GM12878 (cell line): Measurements from ENCODE around the gene FBRSL1. TPM values are rescaled to one million over a fixed set of nuclear protein-coding genes. Genes with fewer than 3 reads are reported as not detected.

Experiments used
- ATAC-seq: fragments of 200-7000 bp; cut with Tn5 transposase; 3 replicates; pipeline ENCODE4 v1.9.1; 2020; ENCODE audit warnings: mild to moderate bottlenecking, moderate library complexity
- BruUV-seq: library from RNA; stranded (reverse); fragments of 400-500 nt; replicated peaks from 2 replicates; lab custom pipeline; 2021; lab: Mats Ljungman, UMichigan
- CTCF ChIA-PET: fragments of 300-600 bp; sonication (Branson Sonifier 250); formaldehyde crosslinking; extraction: SDS; loops from one replicate; lab custom pipeline; 2021; ENCODE audit warnings: inconsistent platforms; lab: Yijun Ruan, JAX
- POLR2A ChIA-PET: fragments of 350-600 bp; formaldehyde crosslinking; extraction: SDS; loops from one replicate; lab custom pipeline; 2021; ENCODE audit warnings: inconsistent platforms; lab: Charles Lee
- RAD21 ChIA-PET: fragments of 300-600 bp; sonication (Branson Sonifier 250); formaldehyde crosslinking; loops from one replicate; lab custom pipeline; 2023; ENCODE audit warnings: antibody characterized with exemption; ENCODE audit not compliant: unreplicated experiment; lab: Charles Lee
- SMC1A ChIA-PET: fragments of 300-600 bp; sonication (Branson Sonifier 250); formaldehyde crosslinking; loops from one replicate; lab custom pipeline; 2023; ENCODE audit not compliant: unreplicated experiment, uncharacterized antibody; lab: Charles Lee
- DNase-seq: peaks from one replicate; pipeline ENCODE4 v3.0.0-alpha.2; 2011; ENCODE audit warnings: low read depth, low spot score
- FAIRE-seq: peaks from 3 replicates; lab custom pipeline; 2011; peaks lifted over from hg19 to GRCh38; lab: Jason Lieb, UNC
- H2AFZ ChIP-seq: 2 replicates; pipeline ENCODE4 v1.6.0; 2011; ENCODE audit warnings: low read depth, low read length, control low read depth; ENCODE audit not compliant: control insufficient read depth
- H3K27ac ChIP-seq: 2 replicates; pipeline ENCODE4 v1.5.1; 2011; ENCODE audit warnings: control low read depth; ENCODE audit not compliant: control insufficient read depth, insufficient read depth
- H3K27me3 ChIP-seq, 2 experiments: replicated peaks in 1 of 2; 2 replicates each; pipeline versions ENCODE4 v1.6.0 to v1.6.1; 2011; ENCODE audit warnings: low read length in 1 of 2; ENCODE audit not compliant: control insufficient read depth in 2 of 2, insufficient read depth in 2 of 2
- H3K36me3 ChIP-seq, 2 experiments: 2 replicates each; pipeline ENCODE4 v1.5.1; 2011; ENCODE audit warnings: low read length in 1 of 2; ENCODE audit not compliant: control insufficient read depth in 2 of 2, insufficient read depth in 2 of 2
- H3K4me1 ChIP-seq: 2 replicates; pipeline ENCODE4 v1.6.1; 2011; ENCODE audit warnings: mild to moderate bottlenecking, low read length, moderate library complexity, mixed read lengths; ENCODE audit not compliant: control insufficient read depth, insufficient read depth
- H3K4me2 ChIP-seq: 2 replicates; pipeline ENCODE4 v1.6.0; 2011; ENCODE audit warnings: control low read depth; ENCODE audit not compliant: control insufficient read depth, insufficient read depth
- H3K4me3 ChIP-seq: fragments of 200-600 bp; sonication (generic); 2 replicates; pipeline ENCODE4 v1.5.1; 2016
- H3K79me2 ChIP-seq: 2 replicates; pipeline ENCODE4 v1.6.0; 2011; ENCODE audit warnings: low read length; ENCODE audit not compliant: control insufficient read depth, insufficient read depth
- H3K9ac ChIP-seq: 2 replicates; pipeline ENCODE4 v1.8.0; 2011; ENCODE audit warnings: low read length, control low read depth, mixed read lengths; ENCODE audit not compliant: control insufficient read depth, insufficient read depth
- H3K9me3 ChIP-seq: replicated peaks from 3 replicates; pipeline ENCODE4 v1.5.1; 2011; ENCODE audit warnings: mild to moderate bottlenecking, low read length; ENCODE audit not compliant: control insufficient read depth, insufficient read depth
- H4K20me1 ChIP-seq: 2 replicates; pipeline ENCODE4 v1.6.0; 2011; ENCODE audit not compliant: control insufficient read depth, insufficient read depth
- EED ChIP-seq: sonication (generic); IDR thresholded peaks from 2 replicates; pipeline ENCODE4 v1.6.1; 2016; ENCODE audit warnings: antibody characterized with exemption, low read depth
- ETV6 ChIP-seq, 2 experiments: fragments of 450-650 bp in 1 of 2; IDR thresholded peaks in 1 of 2; conservative IDR thresholded peaks in 1 of 2; 2 replicates each; pipeline ENCODE4 v1.6.1; 2014; ENCODE audit warnings: antibody characterized with exemption in 1 of 2, borderline replicate concordance in 1 of 2, low read depth in 1 of 2, mild to moderate bottlenecking in 1 of 2, moderate library complexity in 1 of 2
- HDAC6 ChIP-seq: fragments of 200-600 bp; sonication (generic); IDR thresholded peaks from one replicate; pipeline ENCODE4 v1.8.0; 2017; ENCODE audit warnings: antibody characterized with exemption; ENCODE audit not compliant: unreplicated experiment
- NBN ChIP-seq: fragments of 450-650 bp; IDR thresholded peaks from 2 replicates; pipeline ENCODE4 v1.6.1; 2016
- NFXL1 ChIP-seq: fragments of 450-650 bp; IDR thresholded peaks from 2 replicates; pipeline ENCODE4 v1.6.1; 2017; ENCODE audit warnings: antibody characterized with exemption, mild to moderate bottlenecking, borderline replicate concordance
- PKNOX1 ChIP-seq: fragments of 450-650 bp; IDR thresholded peaks from 2 replicates; pipeline ENCODE4 v1.6.1; 2016; ENCODE audit warnings: mild to moderate bottlenecking
- POLR2AphosphoS5 ChIP-seq: IDR thresholded peaks from 2 replicates; pipeline ENCODE4 v1.6.1; 2011; ENCODE audit warnings: mild to moderate bottlenecking, low read length, inconsistent platforms
- SREBF1 ChIP-seq: IDR thresholded peaks from 2 replicates; pipeline ENCODE4 v1.6.1; 2012; ENCODE audit warnings: mild to moderate bottlenecking, low read length
- TBL1XR1 ChIP-seq: IDR thresholded peaks from 2 replicates; pipeline ENCODE4 v1.6.1; 2012; ENCODE audit warnings: low read depth, low read length, improper control_type of control experiment
- YY1 ChIP-seq: IDR thresholded peaks from 2 replicates; pipeline ENCODE4 v1.6.1; 2011; ENCODE audit warnings: low read depth, mild to moderate bottlenecking, low read length
- ZNF24 ChIP-seq: fragments of 450-650 bp; IDR thresholded peaks from 2 replicates; pipeline ENCODE4 v1.6.1; 2017; ENCODE audit warnings: antibody characterized with exemption, mild to moderate bottlenecking
- WGBS: methylation state at CpG from one replicate; pipeline ENCODE4 v1.1.6; 2016; ENCODE audit warnings: low lambda C conversion rate; ENCODE audit not compliant: insufficient replicate concordance, insufficient coverage; ENCODE audit errors: missing lambda C conversion rate; 5-methylcytosine and 5-hydroxymethylcytosine counted together
- in situ Hi-C: fragments of 300-500 bp; cut with MboI; formaldehyde crosslinking; loops from 9 replicates; pipeline ENCODE4 v1.14.3; 2018; ENCODE audit warnings: mixed read lengths
- intact Hi-C: fragments of 100-400 bp; cut with micrococcal nuclease; formaldehyde crosslinking; loops from one replicate; pipeline ENCODE4 v1.14.2; 2022; ENCODE audit not compliant: unreplicated experiment
- polyA plus RNA-seq, 11 experiments: library from polyadenylated mRNA; depleted of rRNA in 4 of 11; unstranded in 6 of 11; stranded (reverse) in 5 of 11; fragments of >200 nt; fragmentation: Nextera tagmentation in 4 of 11; fragmentation: Illumina TruSeq in 1 of 11; extraction: Ambion mirVana in 4 of 11; extraction: Trizol in 1 of 11; gene quantifications; 1 replicate in 1 of 11; 2 replicates in 10 of 11; pipeline versions ENCODE4 v1.2.1 to v1.2.3, GENCODE V29; 2011 to 2016; ENCODE audit warnings: inconsistent platforms in 2 of 11, missing spikeins in 2 of 11, low read depth in 1 of 11
- total RNA-seq, 4 experiments: library from RNA; depleted of rRNA in 3 of 4; stranded (reverse); fragments of >200 nt in 3 of 4; fragmentation: Illumina TruSeq in 1 of 4; extraction: Trizol in 1 of 4; gene quantifications; 2 replicates each; pipeline versions ENCODE4 v1.2.1 to v1.2.3, GENCODE V29; 2013 to 2021

FBRSL1 gene
- total and polyA plus RNA-seq, 10 of the 15 experiments (the other 5 are each of a cell fraction or from before 2014, with no cell fraction given) = 0.19 to 55.1 (median 4.1) TPM

DNA sequence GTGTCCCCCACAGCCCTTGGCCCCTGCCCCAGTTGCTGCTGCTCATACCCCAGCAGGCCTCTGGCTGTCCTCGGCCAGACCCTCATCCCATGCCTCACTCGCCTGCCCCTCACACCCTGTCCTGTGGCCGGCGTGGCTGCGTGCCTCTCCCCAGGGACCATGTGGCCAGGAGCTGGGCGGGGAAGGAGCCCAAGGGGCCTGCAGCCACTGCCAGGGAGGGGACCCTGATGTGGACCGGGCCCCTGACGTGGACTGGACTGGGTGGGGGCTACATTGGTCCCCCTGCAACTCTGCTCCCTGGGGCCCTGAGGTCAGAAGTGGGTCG is 10.9 kb downstream of the FBRSL1 start:
- no peak overlapping the region for H3K27ac ChIP-seq
- no peaks in the 10 kb centered on the region for H3K4me1 ChIP-seq
- TF ChIP-seq EED = no peak
- TF ChIP-seq NBN = no peak
- H3K9ac ChIP-seq = no peak overlapping the region
- intact Hi-C loops = no loop called here
- no peak for FAIRE-seq
- H3K36me3 ChIP-seq = no peaks in the 10 kb centered on the region; a peak in 1 of 4 replicates
- WGBS = 79% methylated on average over 8 of the region's 9 CpGs
- H3K9me3 ChIP-seq = no peaks in the 10 kb centered on the region
- no peaks in the 10 kb centered on the region for H3K27me3 ChIP-seq
- ChIA-PET POLR2A (no interaction called here), RAD21 (no interaction called here), CTCF (no interaction called here), SMC1A (no interaction called here)
- DNase-seq = no peak
- H4K20me1 ChIP-seq = no peaks in the 10 kb centered on the region; the same call in 1 of the 2 replicates
- no peak overlapping the region for H3K4me2 ChIP-seq
- BruUV-seq = no TSS peak
- in situ Hi-C loops = no loop called here
- no peak for ATAC-seq
- no peak overlapping the region for H2AFZ ChIP-seq
- H3K79me2 ChIP-seq = peaks cover 20% of the 10 kb centered on the region
- no peak overlapping the region for H3K4me3 ChIP-seq

DNA sequence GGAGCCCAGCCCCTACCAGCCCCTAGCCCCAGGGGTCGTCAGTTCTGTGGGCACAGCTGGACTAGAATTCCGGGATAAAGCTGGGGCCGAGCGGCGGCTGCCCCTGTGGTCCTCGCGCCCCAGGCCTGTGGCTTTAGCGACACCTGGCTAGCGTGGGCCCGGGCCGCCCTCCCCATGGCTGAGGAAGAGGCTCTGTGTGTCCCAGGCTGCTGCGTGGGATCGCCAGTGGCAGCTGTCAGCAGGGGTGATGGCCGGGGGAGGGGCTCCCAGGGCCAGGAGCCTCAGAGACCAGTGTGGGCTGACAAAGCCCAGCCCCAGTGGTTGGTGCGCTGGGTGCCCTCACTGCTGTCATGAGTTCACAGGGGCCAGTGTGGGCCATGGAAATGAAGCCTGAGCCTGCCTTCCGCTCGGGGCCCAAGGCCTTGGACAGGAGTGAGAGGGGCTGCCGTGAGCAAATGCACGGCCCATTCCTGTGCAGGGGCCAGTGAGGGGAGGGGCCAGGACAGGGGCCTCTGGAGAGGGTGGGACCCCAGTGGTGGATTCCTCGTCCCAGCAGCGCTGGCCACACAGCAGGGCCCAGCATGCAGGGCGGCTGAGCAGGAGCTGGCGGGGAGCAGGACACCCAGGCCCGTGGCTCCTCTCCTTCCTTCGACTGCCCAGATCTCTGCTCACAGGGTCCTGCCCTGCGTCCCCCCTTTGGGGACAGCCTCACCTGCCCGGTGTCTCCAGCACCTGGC is 11.4 kb downstream of the FBRSL1 start:
- Histone ChIP-seq H3K36me3 (no peaks in the 10 kb centered on the region; a peak in 1 of 4 replicates), H3K4me1 (peaks cover 2% of the 10 kb centered on the region; the same call in 1 of the 2 replicates), H3K4me2 (no peak overlapping the region), H3K9ac (no peak overlapping the region), H3K27me3 (no peaks in the 10 kb centered on the region), H3K79me2 (peaks cover 20% of the 10 kb centered on the region), H3K27ac (no peak overlapping the region), H3K4me3 (no peak overlapping the region), H3K9me3 (no peaks in the 10 kb centered on the region), H4K20me1 (no peaks in the 10 kb centered on the region; the same call in none of the 2 replicates), H2AFZ (no peak overlapping the region)
- no peak for TF ChIP-seq PKNOX1
- no peak for TF ChIP-seq SREBF1
- no peak for TF ChIP-seq POLR2AphosphoS5
- TF ChIP-seq ETV6 (conservative IDR thresholded peaks at IDR 0.05 in 1 of 2, IDR thresholded peaks at IDR 0.05 in 1 of 2; ENCODE audit: borderline replicate concordance in 1 of 2, low read depth in 1 of 2) = no peak
- no peak for TF ChIP-seq TBL1XR1
- no peak for TF ChIP-seq HDAC6
- no peak for TF ChIP-seq ZNF24
- no peak for TF ChIP-seq NFXL1
- TF ChIP-seq YY1 = no peak
- no peak for FAIRE-seq
- ChIA-PET RAD21 (no interaction called here), CTCF (no interaction called here), POLR2A (no interaction called here), SMC1A (no interaction called here)
- 97% methylated on average over 24 of the region's 27 CpGs for WGBS
- no TSS peak for BruUV-seq
- intact Hi-C loops = no loop called here
- in situ Hi-C loops = no loop called here
- DNase-seq = no peak
- no peak for ATAC-seq
